ENCODE measurements around the gene AP2A2. TPM values are rescaled to one million over a fixed set of nuclear protein-coding genes. Genes with fewer than 3 reads are reported as not detected.
A peak's percentile ranks its signal among the peaks of the same experiment; 100 is the strongest.

AP2A2 gene
- total RNA-seq, 2 donors from 2014 or later = 51.6 to 75.1 TPM

GRCh38 chr11:986270-986951, 60.7 kb downstream of the AP2A2 start:
- ATAC-seq (no peak), DNase-seq (ENCODE audit: low spot score) (no peak)
- Mint-ChIP-seq H3K4me1 (ENCODE audit: low read depth in 2 of 2) (peaks cover 0 to 6% of the 10 kb centered on the region in 2 donors), H3K4me3 (no peak overlapping the region), H3K9me3 (no peaks in the 10 kb centered on the region), H3K27me3 (no peaks in the 10 kb centered on the region), H3K27ac (no peak overlapping the region), H3K36me3 (no peaks in the 10 kb centered on the region)

DNA sequence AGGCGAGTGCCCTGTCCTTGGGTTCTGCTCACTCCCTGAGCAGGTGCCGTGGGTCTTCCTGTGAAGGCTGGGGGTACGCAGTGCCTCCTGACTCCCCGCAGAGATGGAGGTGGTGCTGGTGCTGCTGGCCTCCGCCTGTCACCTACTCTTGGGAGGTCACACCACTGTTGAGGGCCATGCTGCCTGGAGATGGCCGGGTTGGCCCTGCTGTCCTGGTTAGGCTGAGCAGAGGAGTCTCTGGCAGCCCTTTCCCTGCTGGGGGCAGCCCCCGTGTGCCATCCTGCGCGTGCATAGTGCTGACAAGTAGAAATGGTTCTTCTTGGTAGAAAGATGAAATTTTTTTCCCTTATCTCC, 61.3 kb downstream of the AP2A2 start:
- H3K27ac Mint-ChIP-seq = no peak overlapping the region
- no peaks in the 10 kb centered on the region for H3K36me3 Mint-ChIP-seq
- no peak for ATAC-seq
- H3K9me3 Mint-ChIP-seq = no peaks in the 10 kb centered on the region
- no peak for DNase-seq (ENCODE audit: low spot score)
- no peak overlapping the region for H3K4me3 Mint-ChIP-seq
- H3K4me1 Mint-ChIP-seq (ENCODE audit: low read depth in 2 of 2) = peaks cover 0 to 6% of the 10 kb centered on the region in 2 donors
- H3K27me3 Mint-ChIP-seq = no peaks in the 10 kb centered on the region

DNA sequence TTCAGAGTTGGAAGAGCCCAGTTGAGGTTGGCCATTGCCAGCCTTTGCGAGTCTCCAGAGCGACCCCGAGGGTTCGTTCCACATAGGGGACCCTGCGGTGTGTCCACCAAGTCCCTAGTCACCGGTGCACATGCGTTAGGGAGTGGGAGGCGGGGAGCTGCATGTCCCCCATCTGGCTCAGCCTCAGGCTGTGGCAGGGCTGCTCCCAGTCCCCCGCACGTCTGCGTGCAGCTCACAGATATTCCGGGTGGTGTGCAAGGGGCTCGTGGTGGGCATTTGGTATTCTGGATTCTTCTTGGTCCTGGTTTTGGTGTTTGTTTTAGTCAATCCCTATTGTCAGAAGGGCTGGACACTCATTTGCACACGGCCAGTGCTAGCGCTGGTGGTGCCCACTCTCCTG, 62.0 kb downstream of the AP2A2 start:
- H3K4me1 Mint-ChIP-seq (ENCODE audit: low read depth in 2 of 2) = peaks cover 0 to 4% of the 10 kb centered on the region in 2 donors
- ATAC-seq = no peak

DNA sequence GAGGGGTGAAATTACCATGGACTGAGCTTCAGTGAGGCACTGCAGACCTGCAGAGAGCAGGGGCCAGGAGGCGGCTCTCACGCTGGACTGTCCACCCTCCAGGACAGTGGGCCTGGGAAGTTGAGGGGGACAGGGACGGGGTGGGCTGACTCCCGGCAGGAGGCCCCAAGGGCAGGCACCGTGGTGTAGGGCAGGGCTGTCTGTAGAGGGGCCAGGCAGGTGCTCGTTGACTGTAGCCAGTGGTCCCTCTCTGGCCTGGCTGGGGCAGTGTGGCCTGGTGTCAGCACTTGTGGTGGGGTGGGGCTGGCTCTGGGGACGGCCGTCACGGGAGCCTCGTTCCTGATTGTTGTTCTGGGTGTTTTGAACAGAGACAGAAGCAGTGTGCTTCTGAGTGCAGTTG, 64.4 kb downstream of the AP2A2 start:
- Mint-ChIP-seq H3K9me3 (no peaks in the 10 kb centered on the region), H3K27me3 (no peaks in the 10 kb centered on the region), H3K27ac (no peak overlapping the region), H3K4me1 (ENCODE audit: low read depth in 2 of 2) (peaks cover 3 to 7% of the 10 kb centered on the region in 2 donors), H3K36me3 (no peaks in the 10 kb centered on the region), H3K4me3 (no peak overlapping the region)
- DNase-seq (ENCODE audit: low spot score) (no peak), ATAC-seq (no peak)

More for the DNA sequence above, 62.0 kb downstream of the AP2A2 start:
- H3K4me3 Mint-ChIP-seq = no peak overlapping the region
- H3K27me3 Mint-ChIP-seq = no peaks in the 10 kb centered on the region
- H3K36me3 Mint-ChIP-seq = no peaks in the 10 kb centered on the region
- no peak overlapping the region for H3K27ac Mint-ChIP-seq
- H3K9me3 Mint-ChIP-seq = no peaks in the 10 kb centered on the region
- DNase-seq (ENCODE audit: low spot score) = no peak

DNA sequence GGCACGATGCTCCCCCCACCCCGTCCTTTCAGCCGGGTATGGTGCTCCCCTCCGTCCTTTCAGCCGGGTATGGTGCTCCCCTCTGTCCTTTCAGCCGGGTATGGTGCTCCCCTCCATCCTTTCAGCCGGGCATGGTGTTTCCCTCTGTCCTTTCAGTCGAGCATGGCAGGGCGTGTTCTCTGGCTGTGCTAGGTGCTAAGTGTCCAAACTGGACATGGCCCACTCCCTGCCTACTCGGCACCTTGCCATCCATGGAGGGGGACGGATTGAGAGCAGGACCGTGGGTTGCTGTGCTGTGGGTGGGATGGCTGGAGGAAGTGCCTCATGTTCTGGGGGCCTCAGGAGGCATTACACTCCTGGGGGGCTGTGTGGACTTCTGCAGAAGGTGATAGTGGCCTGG, 65.4 kb downstream of the AP2A2 start:
- no peak for DNase-seq (ENCODE audit: low spot score)
- Mint-ChIP-seq H3K36me3 (no peaks in the 10 kb centered on the region), H3K4me1 (ENCODE audit: low read depth in 2 of 2) (peaks cover 11 to 14% of the 10 kb centered on the region in 2 donors), H3K4me3 (no peak overlapping the region), H3K27ac (no peak overlapping the region), H3K9me3 (no peaks in the 10 kb centered on the region), H3K27me3 (no peaks in the 10 kb centered on the region)
- no peak for ATAC-seq

GRCh38 chr11:991711-992307, 66.1 kb downstream of the AP2A2 start:
- Mint-ChIP-seq H3K9me3 (no peaks in the 10 kb centered on the region), H3K27ac (no peak overlapping the region), H3K4me3 (no peak overlapping the region), H3K27me3 (no peaks in the 10 kb centered on the region), H3K36me3 (no peaks in the 10 kb centered on the region), H3K4me1 (ENCODE audit: low read depth in 2 of 2) (peaks cover 18 to 22% of the 10 kb centered on the region in 2 donors)
- DNase-seq (ENCODE audit: low spot score) (no peak), ATAC-seq (no peak)

DNA sequence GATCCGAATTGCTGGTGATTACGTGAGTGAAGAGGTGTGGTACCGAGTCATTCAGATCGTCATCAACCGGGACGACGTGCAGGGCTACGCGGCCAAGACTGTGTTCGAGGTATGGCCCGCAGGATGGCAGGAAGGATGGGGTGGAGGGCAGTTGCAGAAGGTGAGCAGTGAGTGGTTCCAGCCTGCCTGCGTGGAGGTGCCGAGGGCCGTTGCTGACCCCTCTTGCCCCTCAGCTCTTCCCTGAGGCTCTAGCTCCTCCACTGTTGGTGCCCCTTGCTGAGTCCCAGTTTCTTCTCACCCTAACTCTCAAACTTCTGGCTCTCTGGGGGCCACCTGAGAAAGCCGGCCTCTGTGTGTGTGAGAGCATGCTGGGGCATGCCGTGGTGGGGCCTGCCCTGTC, 66.9 kb downstream of the AP2A2 start:
- ATAC-seq = no peak
- no peaks in the 10 kb centered on the region for H3K36me3 Mint-ChIP-seq

DNA sequence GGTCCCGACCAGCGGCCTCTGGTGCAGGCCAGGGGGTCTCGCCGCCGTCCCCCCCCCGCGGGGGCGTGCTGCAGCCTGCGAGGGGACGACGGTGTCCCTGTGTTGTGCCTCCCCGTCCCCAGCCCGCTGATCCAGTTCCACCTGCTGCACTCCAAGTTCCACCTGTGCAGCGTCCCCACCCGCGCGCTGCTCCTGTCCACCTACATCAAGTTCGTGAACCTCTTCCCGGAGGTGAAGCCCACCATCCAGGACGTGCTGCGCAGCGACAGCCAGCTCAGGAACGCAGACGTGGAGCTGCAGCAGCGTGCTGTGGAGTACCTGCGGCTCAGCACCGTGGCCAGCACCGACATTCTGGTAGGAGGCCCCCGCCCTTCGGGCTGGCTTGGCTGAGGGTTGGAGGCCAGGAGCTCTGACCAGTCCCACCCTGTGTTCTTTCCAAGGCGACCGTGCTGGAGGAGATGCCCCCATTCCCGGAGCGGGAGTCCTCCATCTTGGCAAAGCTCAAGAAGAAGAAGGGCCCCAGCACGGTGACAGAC, 68.0 kb downstream of the AP2A2 start:
- Mint-ChIP-seq H3K9me3 (no peaks in the 10 kb centered on the region), H3K27me3 (no peaks in the 10 kb centered on the region), H3K27ac (no peak overlapping the region), H3K4me1 (ENCODE audit: low read depth in 2 of 2) (peaks cover 21 to 24% of the 10 kb centered on the region in 2 donors), H3K36me3 (no peaks in the 10 kb centered on the region), H3K4me3 (no peak overlapping the region)
- no peak for DNase-seq (ENCODE audit: low spot score)
- ATAC-seq = no peak

More for the DNA sequence above, 66.9 kb downstream of the AP2A2 start:
- no peak for DNase-seq (ENCODE audit: low spot score)
- Mint-ChIP-seq H3K27me3 (no peaks in the 10 kb centered on the region), H3K9me3 (no peaks in the 10 kb centered on the region), H3K4me3 (no peak overlapping the region), H3K27ac (no peak overlapping the region), H3K4me1 (ENCODE audit: low read depth in 2 of 2) (peaks cover 21 to 24% of the 10 kb centered on the region in 2 donors)

DNA sequence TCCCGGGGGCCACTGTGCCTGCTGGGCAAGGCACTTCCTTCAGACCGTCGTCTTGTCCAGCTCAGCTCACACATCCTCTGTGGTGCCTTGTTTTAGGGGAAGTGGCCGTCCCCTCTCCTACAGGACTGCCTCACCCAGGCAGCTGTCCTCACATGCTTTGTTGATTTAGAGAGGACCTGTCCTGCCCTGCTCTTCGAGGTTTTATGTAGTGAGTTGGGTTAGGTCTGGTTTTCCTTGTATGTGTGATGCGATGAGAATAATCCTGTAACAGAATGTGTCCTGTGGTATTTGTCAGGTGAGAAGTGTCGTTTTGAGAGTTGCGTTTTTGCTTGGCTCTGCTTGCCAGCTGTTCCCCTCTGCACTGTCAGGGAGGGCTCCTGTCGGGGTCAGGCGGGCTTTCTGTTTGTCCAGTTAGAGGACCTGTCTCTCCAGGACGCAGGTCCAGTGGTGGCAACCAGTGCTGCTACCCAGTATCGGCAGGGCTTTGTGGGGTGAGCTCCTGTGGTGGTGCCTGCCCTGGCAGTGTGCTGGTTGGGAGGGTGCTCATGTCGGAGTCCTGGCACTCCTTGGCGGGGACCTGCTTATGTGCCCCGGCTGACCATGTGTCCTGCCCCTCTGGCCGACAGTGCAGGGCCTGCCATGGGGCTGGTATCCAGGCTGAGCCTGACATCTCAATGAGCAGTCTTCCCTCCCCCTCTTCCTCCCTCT, 69.5 kb downstream of the AP2A2 start:
- Mint-ChIP-seq H3K27me3 (no peaks in the 10 kb centered on the region), H3K4me3 (no peak overlapping the region), H3K27ac (peak overlapping the region; percentile 53 to 82), H3K9me3 (no peaks in the 10 kb centered on the region), H3K4me1 (ENCODE audit: low read depth in 2 of 2) (peaks cover 21 to 24% of the 10 kb centered on the region in 2 donors), H3K36me3 (no peaks in the 10 kb centered on the region)
- DNase-seq (ENCODE audit: low spot score) = no peak
- ATAC-seq = no peak

DNA sequence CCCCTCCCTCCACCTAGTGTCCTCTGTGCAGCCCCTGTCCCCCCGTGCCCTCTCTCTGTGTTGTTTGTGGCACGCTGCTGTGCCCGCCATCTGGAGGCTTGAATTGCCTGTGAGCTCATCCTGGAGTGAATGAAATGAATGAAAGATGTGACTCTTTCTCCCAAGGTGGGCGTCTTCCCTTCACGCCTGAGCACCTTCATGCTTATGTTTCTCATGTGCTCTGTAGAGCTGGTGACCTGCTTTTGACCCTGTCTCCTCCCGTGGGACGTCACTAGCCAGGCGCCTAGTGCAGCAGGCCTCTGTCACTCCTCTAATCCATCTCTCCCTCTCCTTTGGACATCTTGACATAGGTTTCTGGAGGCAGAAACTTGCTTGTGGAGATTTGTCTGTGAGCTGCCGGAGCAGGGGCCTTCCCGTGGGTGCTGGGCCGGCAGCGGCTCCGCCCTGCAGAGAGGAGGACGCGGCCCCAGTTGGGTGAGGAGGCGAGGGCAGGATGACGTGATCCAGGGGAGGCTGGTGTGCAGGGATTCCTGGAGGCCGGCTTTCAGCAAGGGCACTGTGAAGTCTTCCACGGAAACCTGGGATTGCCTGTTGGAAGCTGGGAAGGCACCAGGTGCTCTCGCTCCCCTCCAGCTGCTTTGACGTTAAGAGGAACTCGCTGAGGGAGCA, 70.2 kb downstream of the AP2A2 start:
- H3K4me3 Mint-ChIP-seq = no peak overlapping the region
- H3K27ac Mint-ChIP-seq = peak overlapping the region; percentile 53 to 82
- DNase-seq (ENCODE audit: low spot score) (no peak), ATAC-seq (no peak)
- H3K27me3 Mint-ChIP-seq = no peaks in the 10 kb centered on the region
- H3K4me1 Mint-ChIP-seq (ENCODE audit: low read depth in 2 of 2) = peaks cover 21 to 26% of the 10 kb centered on the region in 2 donors
- H3K9me3 Mint-ChIP-seq = no peaks in the 10 kb centered on the region
- no peaks in the 10 kb centered on the region for H3K36me3 Mint-ChIP-seq

GRCh38 chr11:996681-997080, 71.0 kb downstream of the AP2A2 start:
- Mint-ChIP-seq H3K9me3 (no peaks in the 10 kb centered on the region), H3K4me3 (no peak overlapping the region), H3K27me3 (no peaks in the 10 kb centered on the region), H3K27ac (peak overlapping the region; percentile 53 to 82), H3K4me1 (ENCODE audit: low read depth in 2 of 2) (peaks cover 21 to 28% of the 10 kb centered on the region in 2 donors), H3K36me3 (no peaks in the 10 kb centered on the region)
- no peak for DNase-seq (ENCODE audit: low spot score)
- peak; percentile 44 to 71 for ATAC-seq

DNA sequence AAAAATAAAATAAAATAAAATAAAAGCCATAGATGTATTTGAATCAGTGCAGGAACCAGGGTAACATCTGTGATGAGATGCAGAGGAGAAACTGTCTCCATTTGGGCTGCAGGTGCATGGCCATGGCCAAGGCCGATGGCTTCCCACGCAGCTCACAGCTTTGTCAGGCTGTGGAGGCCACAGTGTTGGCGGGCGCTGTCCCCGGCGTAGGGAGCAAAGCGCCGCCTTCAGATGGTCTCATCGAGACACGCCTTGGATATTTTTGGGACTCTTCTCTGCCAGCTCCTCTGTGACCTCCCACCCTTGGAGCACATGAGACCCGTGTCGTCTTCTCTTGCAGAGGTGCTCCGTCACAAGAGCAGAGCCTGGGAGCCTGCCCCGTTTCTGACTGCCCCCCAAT, 72.2 kb downstream of the AP2A2 start:
- H3K27me3 Mint-ChIP-seq = no peaks in the 10 kb centered on the region
- no peaks in the 10 kb centered on the region for H3K9me3 Mint-ChIP-seq
- H3K36me3 Mint-ChIP-seq = no peaks in the 10 kb centered on the region
- no peak overlapping the region for H3K4me3 Mint-ChIP-seq
- H3K27ac Mint-ChIP-seq = no peak overlapping the region
- DNase-seq (ENCODE audit: low spot score) (no peak), ATAC-seq (no peak)
- H3K4me1 Mint-ChIP-seq (ENCODE audit: low read depth in 2 of 2) = peaks cover 21 to 28% of the 10 kb centered on the region in 2 donors

DNA sequence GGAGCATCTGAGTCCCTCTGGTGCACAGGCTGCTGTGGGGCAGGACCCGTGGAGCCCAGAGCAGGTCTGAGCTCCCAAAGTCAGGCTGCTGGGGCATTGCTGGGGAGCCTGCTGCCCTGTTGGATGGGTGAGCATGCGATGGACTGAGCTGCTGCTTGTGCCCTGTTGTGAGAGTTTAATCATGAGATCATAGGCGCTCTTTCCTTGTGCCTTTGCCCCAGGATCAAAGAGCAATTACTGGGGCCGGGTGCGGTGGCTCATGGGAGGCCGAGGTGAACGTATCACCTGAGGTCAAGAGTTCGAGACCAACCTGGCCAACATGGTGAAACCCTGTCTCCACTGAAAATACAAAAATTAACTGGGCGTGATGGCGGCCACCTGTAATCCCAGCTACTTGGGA, 73.3 kb downstream of the AP2A2 start:
- H3K36me3 Mint-ChIP-seq = no peaks in the 10 kb centered on the region
- ATAC-seq (no peak), DNase-seq (ENCODE audit: low spot score) (no peak)
- no peaks in the 10 kb centered on the region for H3K9me3 Mint-ChIP-seq
- H3K4me1 Mint-ChIP-seq (ENCODE audit: low read depth in 2 of 2) = peaks cover 21 to 28% of the 10 kb centered on the region in 2 donors
- no peak overlapping the region for H3K27ac Mint-ChIP-seq
- H3K27me3 Mint-ChIP-seq = no peaks in the 10 kb centered on the region
- no peak overlapping the region for H3K4me3 Mint-ChIP-seq

Data from natural killer cell treated with Interleukin-12 subunit alpha and Interleukin-12 subunit beta and Interleukin-15 and Interleukin-18, amount 100 ng/mL, for 72 hours (primary cell).